ENCODE data around the gene SPTB.
"Not testable (repeated sequence)": the region's sequence is repeated elsewhere in the genome, so short reads cannot be mapped to it uniquely, and the experiment has no call there.

SPTB gene

GRCh38 chr14:64915029-64915424 lies 35.3 kb upstream of the SPTB start:
- no peak for TF ChIP-seq CTCF (IDR thresholded peaks at IDR 0.05; ENCODE audit: low read depth, low read length, missing control alignments)
- peak overlapping the region; percentile 96 for H3K27ac ChIP-seq
- peak overlapping the region; percentile 99 for H3K4me3 ChIP-seq (ENCODE audit: low read depth, low read length)
- peaks cover 2% of the 10 kb centered on the region for H3K36me3 ChIP-seq (replicated peaks)
- no peaks in the 10 kb centered on the region for H3K27me3 ChIP-seq (replicated peaks)
- in situ Hi-C loops (cut with HindIII; ENCODE audit: low pct_ligation_motif_present, low sequenced_read_pairs) = no loop called here
- DNase-seq = no peak

- in situ Hi-C loops (cut with HindIII; ENCODE audit: low pct_ligation_motif_present, low sequenced_read_pairs) = no loop called here
- TF ChIP-seq CTCF (IDR thresholded peaks at IDR 0.05; ENCODE audit: low read depth, low read length, missing control alignments) = no peak
- Histone ChIP-seq H3K27ac (peak within 1 kb of the TSS; percentile 96), H3K27me3 (replicated peaks) (no peaks in the 10 kb centered on the region), H3K36me3 (replicated peaks) (peaks cover 2% of the 10 kb centered on the region), H3K4me3 (ENCODE audit: low read depth, low read length) (peak within 1 kb of the TSS; percentile 99)
- DNase-seq = peak; percentile 97
Measured at GRCh38 chr14:64914237-64915028, 34.7 kb upstream of the SPTB start, which contains the start of gene CHURC1. Gene CHURC1 (plus strand): TSS chr14:64914455. CDS start chr14:64914496, 41 bp downstream.

- H3K27ac ChIP-seq; DNase-seq; in situ Hi-C loops (cut with HindIII; ENCODE audit: low pct_ligation_motif_present, low sequenced_read_pairs); H3K4me3 ChIP-seq (ENCODE audit: low read depth, low read length); H3K27me3 ChIP-seq (replicated peaks); H3K36me3 ChIP-seq (replicated peaks): not testable (repeated sequence)
Measured at GRCh38 chr14:64913477-64913876, 33.8 kb upstream of the SPTB start.

- Histone ChIP-seq H3K36me3 (replicated peaks) (peaks cover 2% of the 10 kb centered on the region), H3K27ac (no peak overlapping the region), H3K4me3 (ENCODE audit: low read depth, low read length) (no peak overlapping the region), H3K27me3 (replicated peaks) (no peaks in the 10 kb centered on the region)
- DNase-seq = peak; percentile 33
- in situ Hi-C loops (cut with HindIII; ENCODE audit: low pct_ligation_motif_present, low sequenced_read_pairs) = no loop called here
- no peak for TF ChIP-seq CTCF (IDR thresholded peaks at IDR 0.05; ENCODE audit: low read depth, low read length, missing control alignments)
Measured at GRCh38 chr14:64912261-64912660, 32.6 kb upstream of the SPTB start.

- peaks cover 2% of the 10 kb centered on the region for H3K36me3 ChIP-seq (replicated peaks)
- H3K27ac ChIP-seq = no peak overlapping the region
- H3K27me3 ChIP-seq (replicated peaks) = no peaks in the 10 kb centered on the region
- peak; percentile 47 for DNase-seq
- peak; percentile 78 for TF ChIP-seq CTCF (IDR thresholded peaks at IDR 0.05; ENCODE audit: low read depth, low read length, missing control alignments)
- H3K4me3 ChIP-seq (ENCODE audit: low read depth, low read length) = no peak overlapping the region
- in situ Hi-C loops (cut with HindIII; ENCODE audit: low pct_ligation_motif_present, low sequenced_read_pairs) = no loop called here
Measured at GRCh38 chr14:64910847-64911495, 31.3 kb upstream of the SPTB start.

- Histone ChIP-seq H3K4me3 (ENCODE audit: low read depth, low read length) (no peak overlapping the region), H3K27me3 (replicated peaks) (peaks cover 2% of the 10 kb centered on the region), H3K27ac (no peak overlapping the region), H3K36me3 (replicated peaks) (no peaks in the 10 kb centered on the region)
- DNase-seq = no peak
- in situ Hi-C loops (cut with HindIII; ENCODE audit: low pct_ligation_motif_present, low sequenced_read_pairs) = no loop called here
- no peak for TF ChIP-seq CTCF (IDR thresholded peaks at IDR 0.05; ENCODE audit: low read depth, low read length, missing control alignments)
Measured at GRCh38 chr14:64906022-64906421, 26.3 kb upstream of the SPTB start.
